GM10248 (cell line): ENCODE data around the gene PNLIPRP2.

ENCODE experiments used
- CTCF ChIA-PET: fragments of 300-600 bp; sonication (Branson Sonifier 250); formaldehyde crosslinking; extraction: SDS; loops from one replicate; lab custom pipeline; 2021; ENCODE audit warnings: antibody characterized with exemption; lab: Yijun Ruan, JAX
- POLR2A ChIA-PET: fragments of 350-650 bp; sonication (Branson Sonifier 250); formaldehyde crosslinking; extraction: SDS; loops from one replicate; lab custom pipeline; 2020; ENCODE audit warnings: antibody characterized with exemption; lab: Yijun Ruan, JAX
- DNase-seq: peaks from one replicate; pipeline ENCODE4 v3.0.0; 2012; ENCODE audit errors: extremely low spot score
- TF ChIP-seq, protein P1 (sequence below): IDR thresholded peaks from 2 replicates; pipeline ENCODE4 v1.5.1; 2012; ENCODE audit warnings: mild to moderate bottlenecking, low read depth; ENCODE audit errors: extremely low read depth, missing control alignments, control extremely low read depth

PNLIPRP2 gene

DNA sequence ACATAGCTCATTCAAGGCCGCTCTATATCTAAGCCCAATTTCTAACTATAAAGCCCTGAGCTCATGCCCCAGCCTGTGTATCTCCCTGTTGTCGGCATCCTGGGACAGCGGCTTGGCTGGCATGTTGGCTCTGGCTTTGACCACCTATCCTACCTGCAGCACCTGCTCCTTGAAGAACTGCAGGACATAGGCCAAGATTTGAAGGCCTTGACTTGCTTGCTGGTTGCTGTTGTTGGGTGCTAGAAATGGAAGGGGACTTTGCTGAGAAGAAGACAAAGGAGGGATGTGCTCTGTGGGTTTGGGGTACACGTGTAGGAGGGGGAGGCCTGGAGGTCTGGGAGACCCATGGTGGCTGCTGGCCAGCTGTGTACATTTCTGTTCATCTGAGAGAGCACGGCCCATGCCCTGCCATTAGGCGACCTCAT lies 11.1 kb downstream of the PNLIPRP2 start:
- DNase-seq = no peak
- CTCF ChIA-PET = no interaction called here
- TF ChIP-seq, protein P1, sequence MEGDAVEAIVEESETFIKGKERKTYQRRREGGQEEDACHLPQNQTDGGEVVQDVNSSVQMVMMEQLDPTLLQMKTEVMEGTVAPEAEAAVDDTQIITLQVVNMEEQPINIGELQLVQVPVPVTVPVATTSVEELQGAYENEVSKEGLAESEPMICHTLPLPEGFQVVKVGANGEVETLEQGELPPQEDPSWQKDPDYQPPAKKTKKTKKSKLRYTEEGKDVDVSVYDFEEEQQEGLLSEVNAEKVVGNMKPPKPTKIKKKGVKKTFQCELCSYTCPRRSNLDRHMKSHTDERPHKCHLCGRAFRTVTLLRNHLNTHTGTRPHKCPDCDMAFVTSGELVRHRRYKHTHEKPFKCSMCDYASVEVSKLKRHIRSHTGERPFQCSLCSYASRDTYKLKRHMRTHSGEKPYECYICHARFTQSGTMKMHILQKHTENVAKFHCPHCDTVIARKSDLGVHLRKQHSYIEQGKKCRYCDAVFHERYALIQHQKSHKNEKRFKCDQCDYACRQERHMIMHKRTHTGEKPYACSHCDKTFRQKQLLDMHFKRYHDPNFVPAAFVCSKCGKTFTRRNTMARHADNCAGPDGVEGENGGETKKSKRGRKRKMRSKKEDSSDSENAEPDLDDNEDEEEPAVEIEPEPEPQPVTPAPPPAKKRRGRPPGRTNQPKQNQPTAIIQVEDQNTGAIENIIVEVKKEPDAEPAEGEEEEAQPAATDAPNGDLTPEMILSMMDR = no peak
- POLR2A ChIA-PET = no interaction called here

GRCh38 chr10:116632596-116633215 lies 12.0 kb downstream of the PNLIPRP2 start:
- no peak for DNase-seq
- TF ChIP-seq, protein P1 = no peak
- ChIA-PET POLR2A (no interaction called here), CTCF (no interaction called here)

- no peak for DNase-seq
- TF ChIP-seq, protein P1 = no peak
- CTCF ChIA-PET = no interaction called here
- POLR2A ChIA-PET = no interaction called here
Observed at GRCh38 chr10:116633216-116633600, 12.5 kb downstream of the PNLIPRP2 start.

GRCh38 chr10:116634126-116634975 lies 13.6 kb downstream of the PNLIPRP2 start:
- TF ChIP-seq, protein P1 = no peak
- CTCF ChIA-PET = no interaction called here
- POLR2A ChIA-PET = no interaction called here
- no peak for DNase-seq

DNA sequence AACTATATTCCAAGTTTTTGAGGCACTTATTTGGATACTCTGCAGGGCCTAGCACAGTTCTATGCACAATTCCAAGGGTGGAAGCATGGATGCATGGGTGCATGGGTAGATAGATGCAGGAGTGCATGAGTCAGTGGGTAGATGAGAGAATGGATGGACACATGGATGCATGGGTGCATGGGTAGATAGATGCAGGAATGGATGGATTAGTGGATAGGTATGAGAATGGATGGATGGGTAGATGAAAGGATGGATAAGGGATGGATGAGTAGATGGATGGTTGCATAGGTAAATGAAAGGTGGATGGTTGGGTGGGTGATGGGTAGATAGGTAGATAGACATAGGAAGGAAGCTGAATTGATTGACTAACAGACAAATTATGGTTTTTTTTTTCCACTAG lies 15.6 kb downstream of the PNLIPRP2 start:
- TF ChIP-seq, protein P1 = no peak
- ChIA-PET CTCF (no interaction called here), POLR2A (no interaction called here)
- no peak for DNase-seq

DNA sequence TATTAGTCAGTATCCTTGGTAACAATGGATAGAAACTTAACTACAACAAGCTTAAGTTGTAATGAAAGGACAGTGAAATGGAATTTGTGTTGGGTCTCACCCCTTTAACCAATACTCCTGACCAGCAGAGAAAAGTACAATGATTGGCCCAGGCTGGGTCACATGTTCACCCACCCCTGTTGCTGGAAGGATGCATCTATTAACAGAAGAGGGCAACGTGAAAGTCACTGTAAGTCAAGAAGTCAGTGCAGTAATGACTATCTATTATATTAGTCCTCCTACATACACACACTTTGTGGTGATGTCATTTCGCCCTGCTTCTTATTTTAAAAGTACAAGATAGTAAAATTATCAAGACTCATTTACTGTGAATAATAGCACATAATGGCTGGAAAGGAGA lies 16.2 kb downstream of the PNLIPRP2 start:
- POLR2A ChIA-PET = no interaction called here
- DNase-seq = no peak
- CTCF ChIA-PET = no interaction called here
- TF ChIP-seq, protein P1 = no peak
